ENCODE measurements around the gene RNF13. TPM values are rescaled to one million over a fixed set of nuclear protein-coding genes. Genes with fewer than 3 reads are reported as not detected.
"Not testable (repeated sequence)": the region's sequence is repeated elsewhere in the genome, so short reads cannot be mapped to it uniquely, and the experiment has no call there.

The RNF13 gene
- total RNA-seq, 1 donor from 2014 or later = 26.9 TPM

- no peak overlapping the region for H3K27ac Mint-ChIP-seq (ENCODE audit: unreplicated experiment)
- DNase-seq (ENCODE audit: low read depth, low spot score) = no peak
- no peaks in the 10 kb centered on the region for H3K9me3 Mint-ChIP-seq
- H3K36me3 Mint-ChIP-seq (ENCODE audit: low read depth) = no peaks in the 10 kb centered on the region
- H3K4me1 Mint-ChIP-seq = peaks cover 44% of the 10 kb centered on the region
- no peaks in the 10 kb centered on the region for H3K27me3 Mint-ChIP-seq (ENCODE audit: low read depth)
- TF ChIP-seq CTCF (conservative IDR thresholded peaks at IDR 0.05) = no peak
- no peak overlapping the region for H3K4me3 Mint-ChIP-seq
Measured at GRCh38 chr3:149816311-149816710, 3.3 kb downstream of the RNF13 start.

- Mint-ChIP-seq H3K9me3 (peaks cover 6% of the 10 kb centered on the region), H3K36me3 (ENCODE audit: low read depth) (peaks cover 6% of the 10 kb centered on the region), H3K27ac (ENCODE audit: unreplicated experiment) (no peak overlapping the region), H3K4me3 (no peak overlapping the region), H3K4me1 (peaks cover 44% of the 10 kb centered on the region), H3K27me3 (ENCODE audit: low read depth) (no peaks in the 10 kb centered on the region)
- TF ChIP-seq CTCF (conservative IDR thresholded peaks at IDR 0.05) = no peak
- DNase-seq (ENCODE audit: low read depth, low spot score) = no peak
Measured at GRCh38 chr3:149816986-149817385, 4.0 kb downstream of the RNF13 start.

- Mint-ChIP-seq H3K9me3 (peaks cover 14% of the 10 kb centered on the region), H3K27ac (ENCODE audit: unreplicated experiment) (no peak overlapping the region), H3K36me3 (ENCODE audit: low read depth) (peaks cover 11% of the 10 kb centered on the region), H3K4me1 (peaks cover 28% of the 10 kb centered on the region), H3K4me3 (no peak overlapping the region), H3K27me3 (ENCODE audit: low read depth) (no peaks in the 10 kb centered on the region)
- DNase-seq (ENCODE audit: low read depth, low spot score) = no peak
- no peak for TF ChIP-seq CTCF (conservative IDR thresholded peaks at IDR 0.05)
Measured at GRCh38 chr3:149819432-149819831, 6.4 kb downstream of the RNF13 start.

- H3K4me3 Mint-ChIP-seq = no peak overlapping the region
- no peak for DNase-seq (ENCODE audit: low read depth, low spot score)
- peaks cover 20% of the 10 kb centered on the region for H3K4me1 Mint-ChIP-seq
- peaks cover 11% of the 10 kb centered on the region for H3K36me3 Mint-ChIP-seq (ENCODE audit: low read depth)
- H3K27me3 Mint-ChIP-seq (ENCODE audit: low read depth) = no peaks in the 10 kb centered on the region
- TF ChIP-seq CTCF (conservative IDR thresholded peaks at IDR 0.05) = no peak
- H3K27ac Mint-ChIP-seq (ENCODE audit: unreplicated experiment) = no peak overlapping the region
- peaks cover 14% of the 10 kb centered on the region for H3K9me3 Mint-ChIP-seq
Measured at GRCh38 chr3:149820183-149820582, 7.2 kb downstream of the RNF13 start.

GRCh38 chr3:149826636-149827035 lies 13.6 kb downstream of the RNF13 start:
- peaks cover 18% of the 10 kb centered on the region for H3K9me3 Mint-ChIP-seq
- TF ChIP-seq CTCF (conservative IDR thresholded peaks at IDR 0.05) = no peak
- H3K36me3 Mint-ChIP-seq (ENCODE audit: low read depth) = peaks cover 26% of the 10 kb centered on the region
- H3K4me1 Mint-ChIP-seq = no peaks in the 10 kb centered on the region
- H3K4me3 Mint-ChIP-seq = no peak overlapping the region
- H3K27me3 Mint-ChIP-seq (ENCODE audit: low read depth) = no peaks in the 10 kb centered on the region
- no peak for DNase-seq (ENCODE audit: low read depth, low spot score)
- H3K27ac Mint-ChIP-seq (ENCODE audit: unreplicated experiment) = no peak overlapping the region

GRCh38 chr3:149828390-149828789 lies 15.4 kb downstream of the RNF13 start:
- no peak overlapping the region for H3K4me3 Mint-ChIP-seq
- no peaks in the 10 kb centered on the region for H3K4me1 Mint-ChIP-seq
- H3K27ac Mint-ChIP-seq (ENCODE audit: unreplicated experiment) = no peak overlapping the region
- peaks cover 17% of the 10 kb centered on the region for H3K9me3 Mint-ChIP-seq
- no peaks in the 10 kb centered on the region for H3K27me3 Mint-ChIP-seq (ENCODE audit: low read depth)
- no peak for TF ChIP-seq CTCF (conservative IDR thresholded peaks at IDR 0.05)
- peaks cover 28% of the 10 kb centered on the region for H3K36me3 Mint-ChIP-seq (ENCODE audit: low read depth)
- DNase-seq (ENCODE audit: low read depth, low spot score) = no peak

- not testable (repeated sequence) for H3K27me3 Mint-ChIP-seq (ENCODE audit: low read depth); H3K4me1 Mint-ChIP-seq; DNase-seq (ENCODE audit: low read depth, low spot score); H3K27ac Mint-ChIP-seq (ENCODE audit: unreplicated experiment); H3K4me3 Mint-ChIP-seq
- H3K36me3 Mint-ChIP-seq (ENCODE audit: low read depth) = peaks cover 37% of the 10 kb centered on the region
- peaks cover 19% of the 10 kb centered on the region for H3K9me3 Mint-ChIP-seq
Measured at GRCh38 chr3:149829631-149830030, 16.6 kb downstream of the RNF13 start.

Data from neural crest cell (in vitro differentiated cells).